ENCODE measurements around the gene CRLF3.
"Not testable (repeated sequence)": the region's sequence is repeated elsewhere in the genome, so short reads cannot be mapped to it uniquely, and the experiment has no call there.

CRLF3 gene

DNA sequence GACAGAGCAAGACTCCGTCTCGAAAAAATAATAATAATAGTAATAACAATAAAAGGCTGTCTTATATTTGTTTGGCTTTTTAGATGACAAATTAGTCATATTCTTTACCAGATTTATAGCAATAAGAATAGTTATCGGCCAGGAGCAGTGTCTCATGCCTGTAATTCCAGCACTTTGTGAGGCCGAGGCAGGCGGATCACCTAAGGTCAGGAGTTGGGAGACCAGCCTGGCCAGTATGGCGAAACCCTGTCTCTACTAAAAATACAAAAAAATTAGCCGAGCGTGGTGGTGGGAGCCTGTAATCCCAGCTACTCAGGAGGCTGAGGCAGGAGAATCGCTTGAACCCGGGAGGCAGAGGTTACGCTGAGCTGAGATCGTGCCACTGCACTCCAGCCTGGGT is 10.3 kb downstream of the CRLF3 start:
- DNase-seq: not testable (repeated sequence)

DNA sequence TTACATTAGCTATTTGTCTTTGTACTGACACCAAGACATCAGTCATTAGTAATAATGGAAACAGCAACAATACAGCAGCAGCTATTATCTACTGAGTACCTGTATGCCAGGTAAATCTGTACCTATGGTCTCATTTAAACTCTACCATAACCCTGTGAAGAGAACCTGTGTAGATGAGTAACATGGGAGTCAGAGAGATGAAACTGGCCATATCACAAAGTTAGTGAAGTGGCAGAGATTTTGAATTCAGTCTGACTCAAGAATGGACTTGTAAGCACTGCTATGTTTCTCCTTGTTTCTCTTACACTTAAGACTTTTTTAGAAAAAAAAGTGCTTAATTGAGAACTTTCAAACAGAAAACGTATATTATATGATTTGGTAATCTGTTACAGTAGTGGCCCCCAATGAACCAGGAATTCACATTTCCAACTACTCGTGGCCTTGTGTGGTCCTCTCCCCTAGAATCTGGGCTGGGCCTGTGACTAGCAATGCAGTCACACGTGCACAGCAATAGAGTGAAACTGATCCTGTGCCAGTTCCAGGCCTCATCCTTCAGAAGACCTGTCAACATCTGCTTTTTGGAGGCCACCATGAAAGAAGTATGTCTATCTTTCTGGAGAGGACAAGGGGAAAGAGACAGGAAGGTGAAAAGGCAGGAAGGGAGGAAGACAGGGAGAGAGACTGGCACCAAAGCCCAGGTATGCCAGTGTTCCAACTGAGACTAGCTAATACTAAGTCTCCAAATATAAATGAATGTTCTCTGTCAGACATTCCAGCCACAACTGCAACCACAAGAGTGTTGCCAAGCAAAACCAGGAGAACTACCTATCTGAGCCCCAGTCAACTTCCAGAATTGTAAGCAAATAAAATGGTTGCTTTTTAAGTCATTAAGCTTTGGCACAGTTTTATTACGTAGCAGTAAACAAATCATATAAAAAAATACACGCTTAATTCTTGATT is 12.0 kb downstream of the CRLF3 start:
- DNase-seq: no peak

DNA sequence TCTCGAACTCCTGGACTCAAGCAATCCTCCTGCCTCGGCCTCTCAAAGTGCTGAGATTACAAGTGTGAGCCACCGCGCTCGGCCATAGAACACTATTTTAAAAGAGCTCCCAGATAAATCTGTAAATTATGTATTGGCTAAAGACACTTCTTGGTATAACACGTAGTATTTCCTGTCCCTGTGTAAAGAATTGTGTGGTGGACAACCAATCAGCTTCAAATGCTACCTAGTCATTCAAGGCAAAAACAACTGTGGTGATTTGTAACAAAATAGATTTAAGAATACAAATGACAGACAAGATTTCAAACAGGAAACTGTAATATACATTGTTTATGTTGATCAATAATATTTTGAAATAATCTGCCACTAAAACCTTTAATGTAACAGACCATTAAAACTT is 14.6 kb downstream of the CRLF3 start:
- no peak for DNase-seq

DNA sequence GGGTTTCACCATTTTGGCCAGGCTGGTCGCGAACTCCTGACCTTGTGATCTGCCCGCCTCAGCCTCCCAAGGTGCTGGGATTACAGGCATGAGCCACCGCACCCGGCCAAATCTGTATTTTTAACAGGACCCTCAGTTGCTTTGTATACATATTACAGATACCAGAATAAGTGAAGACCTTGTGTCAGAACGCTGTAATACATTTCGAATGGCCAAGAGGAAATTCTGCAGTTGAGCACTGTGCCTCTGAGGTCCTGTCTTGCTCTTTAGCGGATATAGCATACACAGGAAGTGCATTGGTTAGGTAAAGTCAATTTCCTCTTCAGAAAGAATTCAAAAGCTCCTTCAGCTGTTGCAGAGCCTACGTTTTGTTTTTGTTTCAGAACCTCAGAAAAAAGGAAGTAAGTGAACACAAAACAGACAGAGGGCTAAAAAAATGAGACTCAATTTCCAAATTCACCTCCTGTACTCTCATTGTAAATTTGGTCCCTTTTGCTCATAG is 15.7 kb downstream of the CRLF3 start:
- peak in 1 of 2 experiments; percentile 15 for DNase-seq

DNA sequence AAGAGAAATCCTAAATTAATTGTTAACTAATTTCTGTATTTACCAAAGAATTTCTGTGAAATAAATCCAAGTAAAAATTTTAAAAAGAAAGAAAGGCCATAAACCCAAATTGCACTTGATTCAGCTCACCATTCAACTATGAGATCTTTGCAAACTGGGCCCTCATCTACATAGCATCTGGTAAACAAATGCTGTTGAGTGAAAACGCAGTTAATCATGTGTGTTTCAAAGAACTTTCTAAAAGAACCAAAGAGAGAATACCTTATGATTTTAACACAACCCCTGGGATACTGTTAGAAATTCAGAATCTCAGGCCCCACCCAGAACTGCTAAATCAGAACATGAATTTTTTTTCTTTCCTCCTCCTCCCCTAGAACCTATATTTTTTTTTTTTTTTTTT is 16.6 kb downstream of the CRLF3 start:
- no peak for DNase-seq

DNA sequence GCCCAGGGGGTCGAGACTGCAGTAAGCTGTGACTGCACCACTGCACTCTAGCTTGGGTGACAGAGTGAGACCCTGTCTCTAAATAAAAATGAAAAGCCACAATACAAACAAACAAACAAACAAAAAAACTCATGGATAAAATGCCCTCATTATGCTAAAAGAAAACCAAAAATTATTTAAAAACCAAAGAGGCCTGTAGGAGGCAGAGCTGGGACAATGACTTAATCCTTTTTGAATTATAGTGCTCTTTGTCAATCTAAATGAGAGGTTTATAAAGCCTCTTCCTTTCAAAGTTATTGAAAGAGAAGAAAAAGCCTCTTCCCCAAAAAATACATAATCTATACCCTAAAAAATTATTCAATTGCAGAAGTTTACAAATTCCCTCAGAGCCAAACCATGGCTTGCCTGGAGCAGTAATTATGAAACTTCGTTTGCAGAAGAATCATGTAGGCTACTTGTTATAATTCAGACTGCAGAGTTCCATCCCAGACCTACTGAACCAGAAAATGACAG is 18.5 kb downstream of the CRLF3 start:
- DNase-seq: no peak

DNA sequence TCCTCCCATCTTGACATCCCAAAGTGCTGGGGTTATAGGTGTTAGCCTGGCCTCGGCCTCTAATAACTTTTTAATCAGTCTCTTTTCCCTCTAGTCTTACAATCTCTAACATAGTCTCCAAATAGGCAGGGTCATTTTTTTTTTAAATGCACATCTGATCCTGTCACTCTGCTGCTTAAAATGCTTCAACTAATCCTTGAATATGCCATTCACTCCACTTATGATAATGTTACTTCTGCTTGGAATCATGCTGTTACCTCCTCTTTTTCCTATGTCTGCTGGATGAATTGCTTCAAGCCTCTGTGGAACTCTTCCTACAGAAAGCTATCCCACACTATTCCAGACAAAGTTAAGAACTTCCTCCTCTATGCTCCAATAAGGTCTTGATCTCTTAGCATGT is 22.8 kb downstream of the CRLF3 start:
- DNase-seq: no peak

DNA sequence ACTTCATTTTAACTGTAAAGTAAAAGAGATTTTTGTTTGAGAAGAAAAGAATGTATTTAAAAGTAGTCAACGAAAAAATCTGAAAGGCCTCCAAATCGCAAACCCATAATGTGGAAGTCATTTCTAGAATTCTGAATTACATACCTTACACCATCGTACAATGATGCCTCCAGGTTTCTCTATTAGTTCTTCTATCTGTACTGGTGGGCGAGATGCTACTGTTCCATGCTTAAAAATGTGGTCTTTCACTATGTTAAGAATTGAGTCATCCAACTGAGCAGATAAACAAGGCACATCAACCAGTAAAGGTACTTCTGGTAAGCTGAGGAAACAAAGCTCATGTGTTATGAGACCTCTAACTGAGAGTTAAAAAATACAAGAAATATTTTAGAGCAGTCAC is 28.5 kb downstream of the CRLF3 start:
- DNase-seq: no peak

DNA sequence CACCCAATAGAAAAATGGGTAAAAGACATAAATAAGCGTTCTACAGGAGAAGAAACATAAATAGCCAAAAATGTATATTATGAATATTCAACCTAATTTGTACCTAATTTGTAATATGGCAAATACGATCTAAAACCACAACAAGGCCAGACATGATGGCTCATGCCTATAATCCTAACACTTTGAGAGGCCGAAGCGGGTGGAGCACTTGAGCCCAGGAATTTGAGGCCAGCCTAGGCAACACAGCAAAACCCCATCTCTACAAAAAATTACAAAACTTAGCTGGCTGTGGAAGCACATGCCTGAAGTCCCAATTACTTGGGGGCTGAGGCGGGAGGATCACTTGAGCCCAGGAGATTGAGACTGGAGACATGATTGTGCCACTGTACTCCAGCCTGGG is 30.1 kb downstream of the CRLF3 start:
- no peak for DNase-seq

DNA sequence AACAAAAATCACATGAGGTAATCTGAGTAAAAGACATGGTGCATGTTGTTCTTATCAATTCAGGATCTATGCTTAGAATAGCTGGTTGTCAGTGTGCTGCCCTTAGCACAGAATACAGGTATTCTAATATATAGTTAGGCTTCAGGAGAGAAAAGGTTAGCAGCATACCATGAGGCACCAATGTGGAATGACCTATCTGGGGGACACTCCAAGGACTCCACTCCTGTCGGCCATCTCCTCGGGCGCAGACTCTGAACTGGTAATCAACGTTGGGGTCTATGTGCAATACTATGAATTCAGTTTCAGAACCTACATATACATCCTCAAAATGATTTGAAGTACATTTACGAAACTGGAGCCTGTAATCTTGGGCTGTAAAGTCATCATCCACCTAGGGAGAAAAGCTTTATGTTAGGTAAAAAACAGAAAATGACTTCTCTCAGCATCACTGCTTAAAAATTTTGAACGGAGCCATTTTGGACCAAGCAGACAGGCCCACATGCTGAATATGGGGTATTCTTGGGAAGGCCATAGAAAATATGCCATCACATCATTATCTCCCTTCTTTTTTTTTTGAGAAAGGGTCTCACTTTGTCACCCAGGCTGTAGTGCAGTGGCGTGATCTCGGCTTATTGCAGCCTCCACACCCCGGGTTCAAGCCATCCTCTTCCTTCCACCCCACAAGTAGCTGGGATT is 31.1 kb downstream of the CRLF3 start:
- no peak for DNase-seq

DNA sequence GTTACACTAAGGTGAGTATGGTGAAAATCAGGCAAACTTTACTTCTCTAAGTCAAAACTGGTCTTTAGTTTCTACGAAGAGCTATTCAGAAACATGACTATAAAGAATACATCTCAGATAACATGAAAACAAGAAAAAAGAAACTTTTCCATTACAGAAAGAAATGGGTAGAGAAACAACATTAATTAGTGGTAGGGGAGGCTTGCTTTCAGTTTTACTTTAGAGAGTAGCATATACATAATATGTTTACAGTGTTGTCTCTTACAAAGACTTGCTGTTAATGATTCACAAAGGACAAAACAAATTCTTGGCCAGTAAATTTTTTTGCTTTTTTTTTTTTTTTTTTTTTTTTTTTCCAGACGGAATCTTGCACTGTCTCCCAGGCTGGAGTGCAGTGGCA is 34.2 kb downstream of the CRLF3 start:
- DNase-seq: no peak

DNA sequence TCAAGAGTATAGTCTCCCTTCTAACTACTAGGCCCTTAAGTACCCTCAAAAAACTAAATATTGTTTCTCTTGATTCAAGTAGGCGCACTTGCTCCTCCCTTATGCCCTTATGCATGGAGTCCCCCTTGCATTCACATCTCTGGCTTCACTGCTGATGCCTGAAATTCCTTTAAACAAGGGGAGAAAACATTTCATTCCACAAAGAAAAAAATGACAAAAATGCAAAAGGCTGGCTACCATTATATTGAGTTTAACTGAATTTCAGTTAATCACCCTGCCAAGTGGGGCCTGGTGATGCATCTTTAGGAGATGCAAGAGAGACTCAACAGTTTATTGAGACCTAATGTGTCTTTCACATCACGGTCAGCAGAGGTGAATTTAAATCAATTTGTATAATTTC is 35.6 kb downstream of the CRLF3 start:
- DNase-seq: no peak

DNA sequence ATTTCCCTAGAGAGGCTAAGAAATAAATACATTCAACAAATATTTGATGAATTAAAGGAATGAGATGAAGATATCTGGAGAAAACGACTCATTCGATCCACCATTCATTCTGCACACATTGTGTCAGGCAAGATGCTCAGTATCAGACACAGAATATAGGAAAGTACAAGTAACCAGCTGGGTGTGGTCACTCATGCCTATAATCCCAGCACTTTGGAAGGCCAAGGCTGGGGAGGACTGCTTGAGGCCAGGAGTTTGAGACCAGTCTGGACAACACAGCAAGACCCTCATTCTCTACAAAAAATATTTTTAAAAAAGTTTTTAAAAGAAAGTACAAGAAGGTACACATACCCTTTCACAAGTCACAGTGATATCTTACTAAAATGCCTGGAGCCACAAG is 42.3 kb downstream of the CRLF3 start:
- no peak for DNase-seq

DNA sequence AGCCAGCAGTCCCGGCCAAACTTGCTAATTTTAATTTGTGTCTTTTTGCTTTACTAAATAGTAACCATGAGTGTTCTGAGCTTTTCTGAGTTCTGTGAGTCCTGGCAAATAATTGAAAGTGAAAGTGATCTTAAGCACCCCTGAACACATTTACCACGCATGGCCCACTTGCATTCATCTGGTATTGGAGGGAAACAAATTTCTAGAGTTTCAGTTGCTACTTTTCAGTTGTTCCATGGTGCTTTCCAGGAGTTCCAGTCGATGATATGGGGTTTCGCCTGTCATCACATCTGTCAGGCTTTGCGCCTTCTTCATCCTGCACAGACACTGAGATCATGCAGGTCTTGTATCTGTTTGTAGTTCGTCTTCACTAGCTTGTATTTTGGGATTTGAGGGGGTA is 44.1 kb downstream of the CRLF3 start:
- peak in 1 of 2 experiments; percentile 13 for DNase-seq

DNA sequence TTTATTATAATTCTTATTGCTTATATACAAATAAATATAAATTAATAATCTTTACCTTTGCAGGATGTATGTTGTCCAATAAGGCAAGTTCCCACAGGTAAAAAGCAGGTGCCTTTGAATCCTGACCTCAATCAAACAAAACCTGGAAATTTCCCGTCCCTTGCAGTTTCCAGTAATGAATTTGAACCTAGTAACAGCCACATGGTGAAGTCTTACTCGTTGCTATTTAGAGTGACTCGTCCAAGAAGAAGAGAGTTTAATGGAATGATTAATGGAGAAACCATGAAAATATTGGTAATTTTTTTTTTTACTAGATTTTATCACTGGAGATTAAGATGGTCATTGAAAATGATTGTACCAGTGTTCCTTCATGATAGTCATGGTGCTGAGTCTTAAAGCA is 55.7 kb downstream of the CRLF3 start:
- DNase-seq: not testable (repeated sequence)

DNA sequence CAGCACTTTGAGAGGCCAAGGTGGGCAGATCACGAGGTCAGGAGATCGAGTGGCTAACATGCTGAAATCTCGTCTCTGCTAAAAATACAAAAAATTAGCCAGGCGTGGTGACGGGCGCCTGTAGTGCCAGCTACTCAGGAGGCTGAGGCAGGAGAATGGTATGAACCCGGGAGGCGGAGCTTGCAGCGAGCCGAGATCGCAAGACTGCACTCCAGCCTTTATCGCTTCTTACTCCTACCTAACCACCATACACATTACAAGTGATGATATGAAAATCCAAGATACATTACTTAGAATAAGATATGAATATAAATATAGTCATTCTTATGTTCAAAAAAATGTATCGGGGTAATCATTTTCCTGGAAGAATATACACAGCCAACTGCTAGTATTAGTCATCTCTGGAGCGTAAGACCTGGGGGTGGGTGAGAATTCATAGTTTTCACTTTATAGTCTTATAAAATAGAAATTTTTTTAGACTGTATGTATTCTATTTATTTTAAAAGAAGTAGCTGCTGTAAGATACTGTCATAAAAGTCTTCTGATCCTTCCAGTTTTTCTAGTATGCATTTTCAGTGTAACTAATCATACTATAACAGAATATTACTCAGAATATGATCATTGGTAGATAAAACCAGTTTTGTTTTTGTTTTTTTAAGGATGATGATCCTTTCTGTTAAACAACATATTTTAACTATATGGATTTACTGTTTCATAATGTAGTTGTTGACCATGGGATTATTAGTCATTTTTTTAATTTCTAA is 56.7 kb downstream of the CRLF3 start:
- DNase-seq: not testable (repeated sequence)

DNA sequence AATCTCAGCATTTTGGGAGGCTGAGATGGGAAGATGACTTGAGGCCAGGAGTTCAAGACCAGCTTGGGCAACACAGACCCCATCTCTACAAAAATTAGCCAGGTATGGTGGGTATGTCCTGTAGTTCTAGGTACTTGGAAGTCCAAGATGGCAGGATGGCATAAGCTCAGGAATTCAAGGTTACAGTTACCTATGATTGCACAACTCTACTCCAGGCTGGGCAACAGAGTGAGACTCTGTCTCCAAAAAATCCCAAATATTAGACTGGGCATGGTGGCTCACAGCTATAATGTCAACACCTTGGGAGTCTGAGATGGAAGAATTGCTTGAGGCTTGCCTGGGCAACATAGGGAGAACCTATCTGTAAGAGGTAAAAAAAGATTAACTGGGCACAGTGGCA is 63.4 kb downstream of the CRLF3 start:
- no peak for DNase-seq

DNA sequence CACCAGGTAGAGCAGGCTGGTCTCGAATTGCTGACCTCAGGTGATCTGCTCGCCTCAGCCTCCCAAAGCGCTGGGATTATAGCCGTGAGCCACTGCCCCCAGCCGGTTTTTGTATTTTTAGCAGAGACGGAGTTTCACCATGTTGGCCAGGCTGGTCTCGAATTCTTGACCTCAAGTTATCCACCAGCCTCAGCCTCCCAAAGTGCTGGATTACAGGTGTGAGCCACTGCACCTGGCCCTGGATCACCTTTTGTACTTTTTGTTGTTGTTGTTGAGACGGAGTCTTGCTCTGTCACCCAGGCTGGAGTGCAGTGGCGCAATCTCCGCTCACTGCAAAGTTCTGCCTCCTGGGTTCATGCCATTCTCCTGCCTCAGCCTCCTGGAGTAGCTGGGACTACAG is 71.2 kb downstream of the CRLF3 start:
- DNase-seq: not testable (repeated sequence)

DNA sequence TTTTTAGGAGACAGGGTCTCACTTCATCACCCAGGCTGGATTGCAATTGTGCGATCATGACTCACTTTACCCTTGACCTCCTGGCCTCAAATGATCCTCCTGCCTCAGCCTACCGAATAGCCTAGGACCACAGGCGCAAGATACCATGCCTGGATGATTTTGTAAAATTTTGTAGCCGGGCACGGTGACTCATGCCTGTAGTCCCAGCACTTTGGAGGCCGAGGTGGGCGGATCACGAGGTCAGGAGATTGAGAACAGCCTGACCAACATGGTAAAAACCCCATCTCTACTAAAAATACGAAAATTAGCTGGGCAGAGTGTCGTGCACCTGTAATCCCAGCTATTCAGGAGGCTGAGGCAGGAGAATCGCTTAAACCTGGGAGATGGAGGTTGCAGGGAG is 73.5 kb downstream of the CRLF3 start:
- not testable (repeated sequence) for DNase-seq

DNA sequence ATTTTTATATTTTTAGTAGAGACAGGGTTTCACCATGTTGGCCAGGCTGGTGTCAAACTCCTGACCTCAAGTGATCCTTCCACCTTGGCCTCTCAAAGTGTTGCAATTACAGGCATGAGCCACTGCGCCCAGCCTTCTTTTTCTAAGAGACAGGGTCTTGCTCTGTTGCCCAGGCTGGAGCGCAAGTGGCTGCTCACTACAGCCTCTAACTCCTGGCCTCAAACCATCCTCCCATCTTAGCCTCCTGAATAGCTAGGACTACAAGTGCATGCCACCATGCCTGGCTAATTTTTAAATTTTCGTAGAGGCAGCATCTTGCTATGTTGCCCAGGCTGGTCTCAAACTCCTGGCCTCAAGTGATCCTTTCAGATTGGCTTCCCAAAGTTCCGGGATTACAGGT is 76.9 kb downstream of the CRLF3 start:
- not testable (repeated sequence) for DNase-seq

DNA sequence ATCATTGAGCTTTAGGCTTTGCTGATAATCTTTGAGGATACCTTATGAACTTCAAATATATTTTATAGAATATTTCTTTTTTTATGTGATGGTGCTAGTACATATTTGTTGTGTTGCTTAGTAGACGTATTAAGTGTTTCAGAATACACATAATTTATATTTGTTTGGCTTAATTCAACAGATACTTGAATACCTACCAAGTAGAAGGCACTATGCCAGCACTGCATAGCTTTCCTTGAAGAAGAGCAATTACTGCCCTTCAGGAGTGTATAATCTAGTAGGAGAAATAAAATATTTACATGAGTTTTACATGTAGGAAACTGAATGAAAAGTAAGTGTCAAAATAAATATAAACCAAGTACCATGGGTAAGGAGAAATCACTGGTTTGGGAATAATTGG is 81.8 kb downstream of the CRLF3 start:
- not testable (repeated sequence) for DNase-seq

DNA sequence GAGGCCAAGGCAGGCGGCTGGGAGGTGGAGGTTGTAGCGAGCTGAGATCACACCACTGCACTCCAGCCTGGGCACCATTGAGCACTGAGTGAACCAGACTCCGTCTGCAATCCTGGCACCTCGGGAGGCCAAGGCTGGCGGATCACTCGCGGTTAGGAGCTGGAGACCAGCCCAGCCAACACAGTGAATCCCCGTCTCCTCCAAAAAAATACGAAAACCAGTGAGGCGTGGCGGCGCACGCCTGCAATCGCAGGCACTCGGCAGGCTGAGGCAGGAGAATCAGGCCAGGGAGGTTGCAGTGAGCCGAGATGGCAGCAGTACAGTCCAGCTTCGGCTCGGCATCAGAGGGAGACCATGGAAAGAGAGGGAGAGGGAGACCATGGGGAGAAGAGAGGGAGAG is 88.1 kb downstream of the CRLF3 start:
- DNase-seq: not testable (repeated sequence)

DNA sequence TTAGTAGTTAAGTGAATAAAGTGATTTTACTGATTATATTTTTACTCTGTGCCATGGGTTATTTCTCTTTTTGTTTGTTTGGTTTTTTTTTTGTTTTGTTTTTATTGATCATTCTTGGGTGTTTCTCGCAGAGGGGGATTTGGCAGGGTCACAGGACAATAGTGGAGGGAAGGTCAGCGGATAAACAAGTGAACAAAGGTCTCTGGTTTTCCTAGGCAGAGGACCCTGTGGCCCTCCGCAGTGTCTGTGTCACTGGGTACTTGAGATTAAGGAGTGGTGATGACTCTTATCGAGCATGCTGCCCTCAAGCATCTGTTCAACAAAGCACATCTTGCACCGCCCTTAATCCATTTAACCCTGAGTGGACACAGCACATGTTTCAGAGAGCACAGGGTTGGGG is 88.8 kb downstream of the CRLF3 start:
- DNase-seq: not testable (repeated sequence)
